ENCODE data around the gene ABHD14A.

- TF ChIP-seq CTCF (IDR thresholded peaks at IDR 0.05) (no peak), POLR2AphosphoS5 (IDR thresholded peaks at IDR 0.05; ENCODE audit: insufficient read depth in 1 of 2, low read depth in 1 of 2) (no peak)
These were observed 17.2 kb upstream of the ABHD14A start for GRCh38 chr3:51957520-51958205.

Measured in vagina (tissue), 2 donors.